ENCODE data around the gene PLEKHM2.

DNA sequence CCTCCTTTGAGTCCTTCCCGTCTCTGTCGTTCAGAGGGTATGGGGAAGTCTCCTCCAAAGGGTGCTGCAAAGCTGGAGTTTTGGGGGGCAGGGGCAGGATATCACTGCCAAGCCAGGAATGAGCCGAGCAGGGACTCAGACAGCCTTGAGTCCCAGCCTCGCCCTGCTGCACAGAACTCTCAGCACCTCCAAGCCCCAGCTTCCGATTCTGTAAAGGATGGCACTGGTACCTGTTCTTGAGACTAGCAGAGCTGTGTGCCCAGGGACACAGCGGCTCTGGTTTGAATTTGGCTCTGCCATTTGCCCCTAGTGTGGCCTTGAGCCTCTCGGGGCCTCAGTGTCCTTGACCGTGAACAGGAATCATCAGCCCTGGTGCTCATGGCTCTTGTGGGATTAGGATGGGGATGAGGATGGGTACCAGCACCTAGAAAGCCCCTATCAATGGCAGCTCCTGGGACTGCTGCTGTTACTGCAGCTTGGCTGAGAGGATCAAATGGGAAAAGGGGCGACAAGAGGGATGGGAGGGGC lies 73.0 kb downstream of the PLEKHM2 start:
- TF ChIP-seq NFIC (IDR thresholded peaks at IDR 0.05) (no peak), ZBTB7A (IDR thresholded peaks at IDR 0.05; ENCODE audit: low read depth) (no peak)
